MM.1S (cell line): ENCODE data around the gene FRK.

Experiments
- DNase-seq: peaks from one replicate; pipeline ENCODE4 v3.0.0-alpha.2; 2015
- H2AFZ ChIP-seq: fragments of 300-600 bp; sonication (generic); 2 replicates; pipeline ENCODE4 v1.6.0; 2016; ENCODE audit warnings: antibody characterized with exemption, low read length
- H3F3A ChIP-seq: fragments of 300-600 bp; sonication (generic); 2 replicates; pipeline ENCODE4 v1.6.1; 2016; ENCODE audit warnings: mild to moderate bottlenecking, antibody characterized with exemption, low read length, moderate library complexity, mixed read lengths; ENCODE audit not compliant: insufficient read depth
- H3K27ac ChIP-seq: fragments of 300-600 bp; sonication (generic); 2 replicates; pipeline ENCODE4 v1.5.1; 2016; ENCODE audit warnings: mild to moderate bottlenecking, low read length
- H3K27me3 ChIP-seq: fragments of 300-600 bp; sonication (generic); replicated peaks from 2 replicates; pipeline ENCODE4 v1.6.0; 2016; ENCODE audit warnings: low read length; ENCODE audit not compliant: insufficient read depth
- H3K36me3 ChIP-seq: fragments of 300-600 bp; sonication (generic); replicated peaks from 2 replicates; pipeline ENCODE4 v1.6.1; 2016; ENCODE audit warnings: mild to moderate bottlenecking, low read length, mixed read lengths; ENCODE audit not compliant: insufficient read depth
- H3K4me1 ChIP-seq: fragments of 300-600 bp; sonication (generic); 2 replicates; pipeline ENCODE4 v1.6.1; 2016; ENCODE audit warnings: low read length, mixed read lengths
- H3K4me2 ChIP-seq: fragments of 300-600 bp; sonication (generic); 2 replicates; pipeline ENCODE4 v1.6.0; 2016; ENCODE audit warnings: low read depth, low read length
- H3K4me3 ChIP-seq: fragments of 300-600 bp; sonication (generic); 2 replicates; pipeline ENCODE4 v1.5.1; 2016; ENCODE audit warnings: low read length, mixed read lengths
- H3K79me2 ChIP-seq: fragments of 300-600 bp; sonication (generic); 2 replicates; pipeline ENCODE4 v1.6.1; 2016; ENCODE audit warnings: mixed run types, low read length, mixed read lengths
- H3K9ac ChIP-seq: fragments of 300-600 bp; sonication (generic); 2 replicates; pipeline ENCODE4 v1.6.1; 2016; ENCODE audit warnings: low read length, mixed read lengths
- H3K9me2 ChIP-seq: fragments of 300-600 bp; sonication (generic); replicated peaks from 2 replicates; pipeline ENCODE4 v1.6.1; 2016; ENCODE audit warnings: mild to moderate bottlenecking, low read length, mixed read lengths; ENCODE audit not compliant: insufficient read depth
- H3K9me3 ChIP-seq: fragments of 300-600 bp; sonication (generic); replicated peaks from 2 replicates; pipeline ENCODE4 v1.6.1; 2016; ENCODE audit warnings: mild to moderate bottlenecking, low read length, mixed read lengths; ENCODE audit not compliant: insufficient read depth
- H4K20me1 ChIP-seq: fragments of 300-600 bp; sonication (generic); 2 replicates; pipeline ENCODE4 v1.6.1; 2016; ENCODE audit warnings: mild to moderate bottlenecking, low read length, moderate library complexity, mixed read lengths; ENCODE audit not compliant: insufficient read depth
- CTCF ChIP-seq: fragments of 300-600 bp; sonication (generic); IDR thresholded peaks from 2 replicates; pipeline ENCODE4 v1.5.1; 2016; ENCODE audit warnings: antibody characterized with exemption, low read length, mixed read lengths
- EZH2 ChIP-seq: fragments of 300-600 bp; sonication (generic); optimal IDR thresholded peaks from 2 replicates; pipeline ENCODE3; 2017; ENCODE audit warnings: low read depth, mild to moderate bottlenecking, antibody characterized with exemption, low read length, mixed read lengths
- EZH2phosphoT487 ChIP-seq: fragments of 300-600 bp; sonication (generic); IDR thresholded peaks from 2 replicates; pipeline ENCODE4 v1.6.1; 2018; ENCODE audit warnings: antibody characterized with exemption, low read length

FRK gene

GRCh38 chr6:116012951-116013350, 47.7 kb downstream of the FRK start:
- Histone ChIP-seq H3K9me2 (no peaks in the 10 kb centered on the region), H3K36me3 (no peaks in the 10 kb centered on the region), H3K27me3 (no peaks in the 10 kb centered on the region), H2AFZ (no peak overlapping the region), H3K9me3 (no peaks in the 10 kb centered on the region), H3K4me2 (no peak overlapping the region), H3K9ac (no peak overlapping the region), H3K27ac (no peak overlapping the region), H3K79me2 (no peaks in the 10 kb centered on the region), H3K4me3 (no peak overlapping the region), H3F3A (no peaks in the 10 kb centered on the region), H3K4me1 (no peaks in the 10 kb centered on the region), H4K20me1 (no peaks in the 10 kb centered on the region)
- DNase-seq: no peak
- no peak for TF ChIP-seq CTCF
- TF ChIP-seq EZH2phosphoT487: no peak
- no peak for TF ChIP-seq EZH2

GRCh38 chr6:116012471-116012949, 48.2 kb downstream of the FRK start:
- no peaks in the 10 kb centered on the region for H3K4me1 ChIP-seq
- no peaks in the 10 kb centered on the region for H3K79me2 ChIP-seq

GRCh38 chr6:116011520-116011919, 49.2 kb downstream of the FRK start:
- DNase-seq: no peak
- no peak overlapping the region for H3K4me3 ChIP-seq
- H3K79me2 ChIP-seq: no peaks in the 10 kb centered on the region
- H3K9me2 ChIP-seq: no peaks in the 10 kb centered on the region
- H3K27ac ChIP-seq: no peak overlapping the region
- TF ChIP-seq CTCF (no peak), EZH2 (no peak), EZH2phosphoT487 (no peak)
- H3K4me2 ChIP-seq: no peak overlapping the region
- no peaks in the 10 kb centered on the region for H3K27me3 ChIP-seq
- H2AFZ ChIP-seq: no peak overlapping the region
- no peak overlapping the region for H3K9ac ChIP-seq
- no peaks in the 10 kb centered on the region for H3K4me1 ChIP-seq
- H3F3A ChIP-seq: no peaks in the 10 kb centered on the region
- no peaks in the 10 kb centered on the region for H3K9me3 ChIP-seq
- H4K20me1 ChIP-seq: no peaks in the 10 kb centered on the region
- no peaks in the 10 kb centered on the region for H3K36me3 ChIP-seq

More at GRCh38 chr6:116012471-116012949, 48.2 kb downstream of the FRK start:
- TF ChIP-seq CTCF: no peak
- no peak for TF ChIP-seq EZH2phosphoT487
- no peak for TF ChIP-seq EZH2
- H4K20me1 ChIP-seq: no peaks in the 10 kb centered on the region
- H3K4me2 ChIP-seq: no peak overlapping the region
- H3K27ac ChIP-seq: no peak overlapping the region
- no peak overlapping the region for H2AFZ ChIP-seq
- H3K9me2 ChIP-seq: no peaks in the 10 kb centered on the region
- no peaks in the 10 kb centered on the region for H3K27me3 ChIP-seq
- H3K4me3 ChIP-seq: no peak overlapping the region
- H3K36me3 ChIP-seq: no peaks in the 10 kb centered on the region
- H3K9ac ChIP-seq: no peak overlapping the region
- no peaks in the 10 kb centered on the region for H3F3A ChIP-seq
- no peak for DNase-seq
- no peaks in the 10 kb centered on the region for H3K9me3 ChIP-seq
